Cardiac septum (tissue), 1 donor: ENCODE measurements around the gene ETDB. TPM values are rescaled to one million over a fixed set of nuclear protein-coding genes. Genes with fewer than 3 reads are reported as not detected.
"Not testable (repeated sequence)": the region's sequence is repeated elsewhere in the genome, so short reads cannot be mapped to it uniquely, and the experiment has no call there.

Source experiments
- DNase-seq: peaks from one replicate; pipeline ENCODE4 v3.0.0-alpha.2; 2020; ENCODE audit warnings: low spot score
- intact Hi-C: fragments of 100-400 bp; cut with DNase I; formaldehyde crosslinking; loops from one replicate; pipeline ENCODE4 v1.14.0; 2022
- long read RNA-seq: library from polyadenylated mRNA; unstranded; transcript quantifications from one replicate; pipeline ENCODE4 v2.0.0, GENCODE V29; 2021
- total RNA-seq: library from RNA; stranded (reverse); fragmentation: NEBNext Ultra II Directional; extraction: Animal tissue kit (Norgen Biotek cat#: 25700); gene quantifications from one replicate; pipeline ENCODE4 v1.2.1, GENCODE V29; 2021
- donor health status: DM: no; HTN: no; CAD: no.

Gene ETDB
- total RNA-seq, result not detected
- long read RNA-seq, result 0 reads

- intact Hi-C loops, DNase-seq: not testable (repeated sequence)
These were observed at the start of gene ETDB for GRCh38 chrX:135120056-135120576. TSS of gene ETDB (minus strand) at chrX:135120526. CDS start at chrX:135119261, 1,265 bp downstream.

- DNase-seq, intact Hi-C loops: not testable (repeated sequence)
These were observed 49.2 kb upstream of the ETDB start for GRCh38 chrX:135169534-135169933.

GRCh38 chrX:135168486-135168885, 48.2 kb upstream of the ETDB start:
- intact Hi-C loops, result no loop called here
- no peak for DNase-seq

- DNase-seq, result not testable (repeated sequence)
These were observed 34.4 kb upstream of the ETDB start for GRCh38 chrX:135154688-135155087.

GRCh38 chrX:135126145-135126544, 5.8 kb upstream of the ETDB start:
- intact Hi-C loops, DNase-seq: not testable (repeated sequence)

More at GRCh38 chrX:135154688-135155087, 34.4 kb upstream of the ETDB start:
- intact Hi-C loops, result not testable (repeated sequence)

- DNase-seq, intact Hi-C loops: not testable (repeated sequence)
These were observed 4.3 kb downstream of the ETDB start for GRCh38 chrX:135116064-135116463.

- intact Hi-C loops, result no loop called here
- DNase-seq, result no peak
These were observed 5.9 kb downstream of the ETDB start for GRCh38 chrX:135114392-135114791.

- intact Hi-C loops, result no loop called here
- DNase-seq, result no peak
These were observed 7.6 kb downstream of the ETDB start for GRCh38 chrX:135112743-135113142.

- DNase-seq, result no peak
- intact Hi-C loops, result no loop called here
These were observed 8.1 kb downstream of the ETDB start for GRCh38 chrX:135112096-135112729.

GRCh38 chrX:135109554-135109953, 10.8 kb downstream of the ETDB start:
- DNase-seq, result no peak
- intact Hi-C loops, result no loop called here

- no peak for DNase-seq
- intact Hi-C loops, result no loop called here
These were observed 20.9 kb downstream of the ETDB start for GRCh38 chrX:135099493-135099783.

- DNase-seq, intact Hi-C loops: not testable (repeated sequence)
These were observed 23.1 kb downstream of the ETDB start for GRCh38 chrX:135097196-135097744.

- no peak for DNase-seq
- intact Hi-C loops, result no loop called here
These were observed 24.6 kb downstream of the ETDB start for GRCh38 chrX:135095715-135096114.

- intact Hi-C loops, result no loop called here
- no peak for DNase-seq
These were observed 25.6 kb downstream of the ETDB start for GRCh38 chrX:135094726-135095125.

- intact Hi-C loops, result loop anchor here (5.0 kb wide), 1 partner anchor 122 kb away; no protein-coding TSS in a partner anchor
- no peak for DNase-seq
These were observed 31.2 kb downstream of the ETDB start for GRCh38 chrX:135089126-135089525.

- no peak for DNase-seq
- intact Hi-C loops, result loop anchor here (5.0 kb wide), 1 partner anchor 121 kb away; no protein-coding TSS in a partner anchor
These were observed 32.5 kb downstream of the ETDB start for GRCh38 chrX:135087867-135088266.

- no peak for DNase-seq
- intact Hi-C loops, result loop anchor here (5.0 kb wide), 1 partner anchor 119 kb away; no protein-coding TSS in a partner anchor
These were observed 34.0 kb downstream of the ETDB start for GRCh38 chrX:135086197-135086854.

- intact Hi-C loops, result no loop called here
- no peak for DNase-seq
These were observed 38.5 kb downstream of the ETDB start for GRCh38 chrX:135081693-135082404.
